NCI-H748 (cell line): ENCODE results near the gene PIP5K1A.
"Not testable (repeated sequence)": the region's sequence is repeated elsewhere in the genome, so short reads cannot be mapped to it uniquely, and the experiment has no call there.

Source experiments
- DNase-seq: peaks from one replicate; lab custom pipeline; 2025; ENCODE audit not compliant: unreplicated experiment; lab: John Stamatoyannopoulos, UW

PIP5K1A gene

GRCh38 chr1:151192047-151192446 is 6.3 kb upstream of the PIP5K1A start:
- no peak for DNase-seq

GRCh38 chr1:151193304-151193703 is 5.0 kb upstream of the PIP5K1A start:
- no peak for DNase-seq

GRCh38 chr1:151193856-151194255 is 4.5 kb upstream of the PIP5K1A start:
- DNase-seq, result no peak

DNA sequence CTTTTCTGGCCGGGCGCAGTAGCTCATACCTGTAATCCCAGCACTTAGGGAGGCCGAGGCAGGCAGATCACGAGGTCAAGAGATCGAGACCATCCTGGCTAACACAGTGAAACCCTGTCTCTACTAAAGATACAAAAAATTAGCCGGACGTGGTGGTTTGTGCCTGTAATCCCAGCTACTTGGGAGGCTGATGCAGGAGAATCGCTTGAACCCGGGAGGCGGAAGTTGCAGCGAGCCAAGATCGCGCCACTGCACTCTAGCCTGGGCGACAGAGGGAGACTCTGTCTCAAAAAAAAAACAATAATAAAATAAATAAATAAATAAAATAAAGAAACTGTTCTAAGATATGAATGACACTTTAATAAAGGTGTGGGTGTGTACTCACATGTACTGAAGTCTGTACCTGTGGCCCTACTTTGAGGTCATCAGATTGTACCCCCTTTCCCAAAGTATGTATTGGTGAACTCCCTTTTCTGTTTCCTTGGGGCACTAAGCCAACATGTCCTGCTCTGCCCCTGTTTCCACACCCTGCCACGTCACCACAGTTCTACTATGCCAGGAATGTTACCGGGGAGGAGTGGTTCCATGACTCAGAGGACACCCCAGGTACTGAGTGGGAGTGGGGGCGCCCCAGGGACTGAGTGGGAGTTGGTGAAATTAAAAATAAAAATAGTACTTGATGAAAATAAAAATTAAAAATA is 3.3 kb upstream of the PIP5K1A start:
- not testable (repeated sequence) for DNase-seq

- DNase-seq, result peak; percentile 85
Observed at GRCh38 chr1:151196292-151196800, 2.0 kb upstream of the PIP5K1A start.

DNA sequence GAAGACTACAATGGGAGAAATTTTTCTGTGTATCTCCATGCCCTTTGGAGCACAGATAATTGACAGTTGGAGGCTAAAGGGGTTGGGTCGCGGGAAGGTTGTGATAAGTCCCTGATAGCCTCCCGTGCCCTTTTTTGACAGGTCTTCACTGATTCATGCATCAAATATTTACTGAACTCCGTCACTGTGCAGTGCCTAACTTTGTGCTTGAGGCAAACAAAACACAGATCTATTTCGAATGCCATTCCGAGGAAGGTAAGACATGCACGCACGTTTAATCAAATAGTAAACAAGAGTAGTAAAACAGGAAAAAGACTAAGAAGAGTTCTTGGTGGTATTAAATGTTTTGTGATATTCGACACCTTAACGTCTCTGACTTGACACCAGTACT is 494 bp upstream of the PIP5K1A start:
- peak; percentile 59 for DNase-seq

DNA sequence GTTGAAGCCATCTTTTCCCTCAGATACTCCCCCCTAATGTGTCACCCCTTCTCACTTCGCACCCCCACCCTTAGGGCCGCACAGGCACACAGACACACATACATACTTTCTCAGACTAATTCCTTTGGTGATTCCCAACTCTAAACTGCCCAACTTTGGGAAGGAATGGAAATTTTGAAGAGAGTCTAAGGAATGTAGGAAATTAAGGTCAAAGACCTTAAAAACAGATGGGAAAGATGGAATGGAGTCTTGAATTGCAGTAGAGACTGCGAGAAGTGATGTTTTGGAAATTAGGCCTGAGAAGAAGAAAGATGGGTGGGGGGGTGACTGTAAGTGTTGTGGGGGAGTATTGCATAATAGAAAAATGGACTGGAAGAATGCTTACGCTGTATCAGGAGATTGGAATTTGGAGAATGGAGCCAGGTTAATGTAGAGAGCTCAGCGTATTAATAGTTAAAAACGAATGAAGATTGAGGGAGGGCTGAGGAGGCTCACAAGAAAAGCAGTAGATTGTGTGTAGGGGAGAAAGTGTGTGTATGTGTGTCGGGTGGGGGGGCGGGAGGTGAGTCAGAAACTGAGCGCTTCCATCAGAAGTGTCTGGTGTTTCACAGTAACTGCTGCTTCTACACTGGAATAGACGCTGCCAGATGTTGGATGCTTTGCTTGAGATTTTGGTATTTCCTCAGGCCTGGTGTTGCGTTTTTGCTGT is 1.7 kb downstream of the PIP5K1A start:
- no peak for DNase-seq

DNA sequence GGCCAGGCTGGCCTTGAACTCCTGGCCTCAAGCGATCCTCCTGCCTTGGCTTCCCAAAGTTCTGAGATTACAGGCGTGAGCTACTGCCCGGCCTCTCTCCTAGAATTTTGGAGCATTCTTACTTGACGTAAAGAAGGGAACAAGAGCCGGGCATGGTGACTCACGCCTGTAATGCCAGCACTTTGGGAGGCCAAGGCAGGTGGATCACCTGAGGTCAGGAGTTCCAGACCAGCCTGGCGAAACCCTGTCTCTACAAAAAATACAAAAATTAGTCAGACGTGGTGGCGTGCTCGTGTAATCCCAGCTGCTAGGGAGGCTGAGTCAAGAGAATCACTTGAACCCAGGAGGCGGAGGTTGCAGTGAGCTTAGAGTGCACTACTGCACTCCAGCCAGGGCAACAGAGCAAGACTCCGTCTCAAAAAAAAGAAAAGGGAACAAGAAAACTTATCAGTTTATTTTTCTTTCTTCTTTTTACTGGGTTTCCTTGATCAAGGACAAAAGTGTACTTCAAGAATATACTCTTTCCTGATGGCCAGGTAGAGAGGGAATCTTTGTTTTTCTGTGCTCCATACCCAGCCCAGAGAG is 7.1 kb downstream of the PIP5K1A start:
- not testable (repeated sequence) for DNase-seq

DNA sequence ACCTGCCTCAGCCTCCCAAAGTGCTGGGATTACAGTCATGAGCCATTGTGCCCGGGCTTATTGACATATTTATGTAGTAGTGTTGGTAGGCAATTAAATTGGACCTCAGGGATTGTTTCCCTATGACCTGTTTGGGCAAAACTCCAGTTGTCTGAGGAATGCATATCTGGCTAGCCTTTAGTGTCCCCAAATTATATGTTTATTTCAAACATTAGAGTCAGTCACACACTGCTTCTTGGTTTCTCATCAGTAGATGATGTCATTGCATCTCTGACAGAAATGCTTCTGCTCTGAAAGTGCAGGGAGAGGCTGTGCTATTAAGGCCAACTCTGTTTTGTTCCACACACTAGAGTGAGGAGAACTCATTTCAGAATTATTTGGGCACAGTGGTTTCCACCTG is 12.5 kb downstream of the PIP5K1A start:
- no peak for DNase-seq

DNA sequence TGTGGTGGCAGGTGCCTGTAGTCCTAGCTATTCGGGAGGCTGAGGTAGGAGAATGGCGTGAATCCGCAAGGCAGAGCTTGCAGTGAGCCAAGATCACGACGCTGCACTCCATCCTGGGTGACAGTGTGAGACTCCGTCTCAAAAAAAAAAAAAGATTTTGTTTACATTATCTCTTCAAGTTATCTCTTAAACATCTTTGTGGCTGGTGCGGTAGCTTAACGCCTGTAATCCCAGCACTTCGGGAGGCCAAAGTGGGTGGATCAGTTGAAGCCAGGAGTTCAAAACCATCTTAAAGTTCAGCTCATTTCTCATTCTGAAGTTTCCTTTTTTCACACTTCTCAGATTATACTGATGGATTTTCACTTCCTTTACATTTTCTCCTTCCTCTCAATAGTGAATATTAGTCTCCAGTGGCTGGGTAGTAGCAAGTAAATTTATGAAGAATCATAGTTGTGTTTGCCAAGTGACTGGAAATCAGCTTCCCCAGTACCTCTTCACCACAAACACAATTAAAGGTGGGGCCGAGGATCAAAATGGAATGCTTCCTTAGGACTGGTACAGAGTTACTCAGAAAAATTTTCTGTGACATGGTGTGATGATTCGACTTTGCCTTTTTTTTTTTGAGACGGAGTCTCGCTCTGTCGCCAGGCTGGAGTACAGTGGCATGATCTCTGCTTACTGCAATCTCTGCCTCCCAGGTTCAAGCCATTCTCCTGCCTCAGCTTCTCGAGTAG is 13.8 kb downstream of the PIP5K1A start:
- DNase-seq, result no peak

DNA sequence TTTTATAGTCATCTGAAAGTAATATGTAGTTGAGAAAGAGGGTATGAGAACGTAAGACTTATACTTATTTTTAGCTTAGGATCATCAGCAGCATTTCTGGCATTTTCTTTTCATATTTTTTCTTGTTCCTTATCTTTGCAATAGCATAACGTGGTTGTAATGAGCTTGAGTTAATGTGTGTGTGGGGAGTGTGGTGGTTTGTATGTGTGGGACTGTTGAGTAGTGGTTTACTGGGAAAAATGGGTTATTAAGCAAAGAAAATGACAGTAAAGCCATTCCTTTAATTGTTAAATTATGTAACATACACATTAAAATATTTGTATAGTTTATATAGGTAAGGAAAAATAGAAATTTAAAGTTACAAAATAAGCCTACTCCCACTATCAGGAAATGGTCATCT is 15.2 kb downstream of the PIP5K1A start:
- no peak for DNase-seq

- DNase-seq, result no peak
Observed at GRCh38 chr1:151221616-151222015, 23.3 kb downstream of the PIP5K1A start.

- no peak for DNase-seq
Observed at GRCh38 chr1:151222130-151222529, 23.8 kb downstream of the PIP5K1A start.

GRCh38 chr1:151235235-151235634 is 36.9 kb downstream of the PIP5K1A start:
- DNase-seq, result no peak

GRCh38 chr1:151237678-151238466 is 39.5 kb downstream of the PIP5K1A start:
- DNase-seq, result no peak

GRCh38 chr1:151238467-151238739 is 40.1 kb downstream of the PIP5K1A start:
- DNase-seq, result no peak

DNA sequence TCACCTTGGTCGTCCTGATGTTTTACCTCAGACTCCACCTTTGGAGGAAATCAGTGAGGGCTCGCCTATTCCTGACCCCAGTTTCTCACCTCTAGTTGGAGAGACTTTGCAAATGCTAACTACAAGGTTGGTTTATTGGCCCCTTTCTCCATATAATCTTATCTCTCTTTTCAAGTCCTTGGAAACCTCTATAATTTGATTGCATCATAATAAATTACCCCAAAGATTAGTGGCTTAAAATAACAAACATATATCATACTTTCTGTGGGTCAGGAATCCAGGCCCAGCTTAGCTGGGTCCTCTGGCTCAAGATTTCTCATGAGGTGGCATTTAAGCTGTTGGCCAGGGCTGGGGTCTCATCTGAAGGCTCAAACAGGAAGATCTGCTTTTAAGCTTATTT is 44.1 kb downstream of the PIP5K1A start:
- DNase-seq, result no peak

- DNase-seq, result no peak
Observed at GRCh38 chr1:151243683-151244216, 45.4 kb downstream of the PIP5K1A start.

DNA sequence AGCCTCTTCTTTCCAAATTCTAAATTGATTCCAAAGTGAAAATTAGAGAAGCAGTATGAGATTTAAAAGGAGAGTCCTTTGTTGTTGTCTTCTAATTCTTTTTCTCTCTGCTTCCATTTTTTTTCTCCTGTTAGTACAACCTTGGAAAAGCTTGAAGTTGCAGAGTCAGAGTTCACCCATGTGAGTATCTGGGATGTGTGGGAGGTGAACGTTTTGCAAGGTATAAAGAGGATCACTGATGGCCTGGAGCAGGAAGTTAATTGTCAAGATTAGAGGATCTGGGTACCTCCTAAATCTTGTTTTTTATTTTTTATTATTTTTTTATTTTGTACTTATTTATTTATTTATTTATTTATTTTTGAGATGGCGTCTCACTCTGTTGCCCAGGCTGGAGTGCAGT is 48.4 kb downstream of the PIP5K1A start:
- no peak for DNase-seq

DNA sequence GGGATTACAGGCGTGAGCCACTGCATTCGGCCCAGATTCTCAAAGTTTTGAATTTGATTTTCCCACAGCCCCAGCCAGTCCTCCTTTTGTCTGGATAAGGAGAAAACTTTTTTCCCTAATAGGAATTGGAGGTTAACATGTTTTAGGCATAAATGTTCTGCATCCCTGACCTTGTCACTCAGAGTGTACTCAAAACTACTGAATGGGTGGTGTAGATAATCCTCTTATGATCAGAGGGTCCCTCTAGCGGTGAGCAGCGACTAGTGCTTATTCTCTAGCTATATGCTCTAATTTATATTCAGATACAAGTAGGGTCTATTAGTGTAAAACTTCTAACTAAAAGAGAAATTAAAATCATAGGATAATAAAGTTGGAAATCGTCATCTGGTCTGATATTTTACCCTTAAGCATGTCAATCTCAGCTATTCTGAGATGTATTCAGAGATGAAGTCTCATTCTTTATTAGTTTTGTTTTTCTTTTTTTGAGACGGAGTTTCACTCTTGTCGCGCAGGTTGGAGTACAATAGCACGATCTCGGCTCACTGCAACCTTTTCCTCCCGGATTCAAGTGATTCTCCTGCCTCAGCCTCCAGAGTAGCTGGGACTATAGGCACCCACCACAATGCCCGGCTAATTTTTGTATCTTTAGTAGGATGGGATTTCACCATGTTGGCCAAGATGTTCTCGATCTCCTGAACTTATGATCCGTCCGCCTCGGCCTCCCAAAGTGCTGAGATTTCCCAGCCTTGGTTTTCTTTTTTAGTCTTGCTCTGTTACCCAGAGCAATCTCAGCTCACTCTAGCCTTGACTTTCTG is 53.5 kb downstream of the PIP5K1A start:
- DNase-seq, result peak; percentile 84
